HS-27A (cell line): ENCODE data around the gene TMEM135.
"Not testable (repeated sequence)": the region's sequence is repeated elsewhere in the genome, so short reads cannot be mapped to it uniquely, and the experiment has no call there.

Source experiments
- DNase-seq: peaks from one replicate; pipeline ENCODE4 v3.0.0-alpha.2; 2012; ENCODE audit warnings: low read depth, missing footprints

The TMEM135 gene

DNA sequence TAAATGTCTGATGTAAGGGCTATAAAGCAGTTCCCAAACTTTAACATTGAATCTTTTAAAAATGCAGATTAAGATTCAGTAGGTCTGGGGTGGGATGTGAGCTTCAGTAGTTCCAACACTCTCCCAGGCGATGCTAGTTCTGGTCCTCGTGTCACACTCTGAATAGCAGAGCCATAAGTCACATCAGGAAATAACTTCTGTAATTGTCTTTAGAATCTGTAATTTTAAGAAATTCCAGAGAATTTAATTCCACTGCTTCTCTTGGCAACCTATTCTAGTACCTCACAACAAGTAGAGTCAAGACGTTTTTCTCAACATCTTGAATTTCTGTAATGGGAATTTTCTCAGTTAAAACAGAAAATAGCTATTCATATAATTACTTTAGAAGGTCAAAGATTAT is 223.1 kb downstream of the TMEM135 start:
- DNase-seq = no peak

DNA sequence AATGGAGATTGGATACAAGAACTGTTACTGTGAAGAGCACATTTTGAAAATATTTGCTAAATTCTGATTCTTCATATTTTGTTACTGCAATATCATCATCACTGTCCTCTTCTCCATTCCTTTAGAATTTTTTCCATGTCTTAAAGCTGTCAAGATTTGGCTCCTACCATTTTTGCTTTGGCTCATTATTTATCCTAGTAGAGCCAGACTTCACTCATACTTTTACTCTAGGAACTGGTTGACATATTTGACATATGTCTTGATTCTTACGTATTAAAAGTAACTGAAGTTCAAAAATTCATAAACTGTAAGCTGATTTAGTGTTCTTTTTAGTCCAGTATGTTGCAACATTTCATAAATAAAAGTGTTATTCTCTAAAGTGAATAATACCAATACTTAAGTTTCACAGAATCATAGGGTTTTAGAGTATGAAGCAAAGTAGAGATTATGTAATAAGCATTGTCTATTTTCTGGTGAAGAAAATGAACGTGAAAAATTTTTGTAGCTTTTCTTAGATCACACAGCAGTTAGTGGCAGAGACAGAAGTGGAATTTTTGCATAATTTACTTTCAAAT is 225.6 kb downstream of the TMEM135 start:
- DNase-seq = no peak

DNA sequence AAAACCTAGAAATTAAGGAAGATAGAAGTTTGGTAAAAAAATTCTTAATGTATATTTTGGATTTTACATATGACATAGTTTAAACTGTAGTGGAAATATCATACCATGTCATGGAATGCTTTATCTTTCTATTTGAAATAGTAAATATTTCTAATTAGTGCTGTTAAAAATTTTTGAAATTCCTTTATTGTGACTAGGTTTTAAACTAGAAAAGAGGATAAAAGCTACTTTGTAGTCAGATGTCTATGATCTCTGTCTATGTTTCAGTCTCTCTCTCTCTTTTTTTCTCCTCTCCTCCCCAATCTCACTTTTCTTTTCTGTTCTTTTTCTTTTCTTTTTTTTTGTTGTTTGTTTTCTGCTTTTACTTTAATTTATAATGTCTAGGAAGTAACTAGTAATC is 226.2 kb downstream of the TMEM135 start:
- DNase-seq = no peak

DNA sequence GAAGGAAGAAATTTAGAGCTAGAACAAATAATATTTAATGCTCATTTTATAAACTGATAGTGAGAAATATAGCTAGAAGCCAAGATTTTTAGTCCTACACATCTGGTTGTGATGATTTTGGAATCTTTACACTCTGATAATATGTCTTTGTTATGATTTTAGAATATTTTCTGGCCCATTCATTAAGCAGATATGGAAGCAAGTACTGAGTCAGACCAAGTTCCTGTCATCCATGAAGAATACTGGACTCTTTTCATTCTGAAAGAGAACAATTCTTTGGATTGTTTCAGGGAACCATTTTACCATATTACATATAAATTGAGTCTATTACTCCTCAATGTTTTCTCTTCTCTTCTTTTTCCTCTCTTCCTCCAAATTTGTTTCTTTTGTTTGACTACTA is 227.4 kb downstream of the TMEM135 start:
- DNase-seq = no peak

DNA sequence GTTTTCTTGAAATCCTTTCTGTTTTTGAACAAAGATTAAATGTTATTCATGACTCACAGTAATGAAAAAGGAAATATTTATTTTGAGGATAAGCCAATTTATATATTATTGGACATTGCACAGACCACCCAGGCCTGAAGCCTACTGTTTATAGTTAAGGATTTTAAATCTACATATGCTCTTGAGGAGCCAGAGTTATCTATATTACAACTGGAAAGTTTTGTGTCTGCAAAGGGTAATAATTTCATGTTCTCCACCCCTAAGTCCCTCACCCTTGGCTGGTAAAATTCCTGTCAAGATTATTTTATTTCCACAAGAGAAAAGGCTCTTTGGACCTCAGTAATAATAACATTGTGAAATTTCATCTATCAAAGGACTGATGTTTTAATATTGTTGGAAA is 228.2 kb downstream of the TMEM135 start:
- no peak for DNase-seq

DNA sequence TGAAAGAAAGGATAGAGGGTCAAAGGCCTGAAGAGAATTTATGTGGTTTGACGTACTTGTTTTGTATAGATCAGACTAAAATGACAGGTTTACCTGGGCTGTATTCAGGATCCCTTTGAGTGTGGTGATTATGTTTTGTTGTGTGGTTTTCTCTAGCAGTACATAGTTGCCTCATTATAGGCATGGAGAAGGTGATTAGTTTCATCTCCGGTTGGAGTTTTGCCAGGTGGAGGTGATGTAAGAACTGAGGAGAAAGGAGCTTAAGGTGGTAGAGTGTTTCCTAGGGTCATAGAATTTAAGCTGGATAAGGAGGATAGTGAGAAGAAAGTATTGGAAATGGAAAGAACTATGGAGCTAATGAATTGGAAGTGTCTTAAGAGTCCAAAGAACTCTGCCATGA is 229.0 kb downstream of the TMEM135 start:
- no peak for DNase-seq

DNA sequence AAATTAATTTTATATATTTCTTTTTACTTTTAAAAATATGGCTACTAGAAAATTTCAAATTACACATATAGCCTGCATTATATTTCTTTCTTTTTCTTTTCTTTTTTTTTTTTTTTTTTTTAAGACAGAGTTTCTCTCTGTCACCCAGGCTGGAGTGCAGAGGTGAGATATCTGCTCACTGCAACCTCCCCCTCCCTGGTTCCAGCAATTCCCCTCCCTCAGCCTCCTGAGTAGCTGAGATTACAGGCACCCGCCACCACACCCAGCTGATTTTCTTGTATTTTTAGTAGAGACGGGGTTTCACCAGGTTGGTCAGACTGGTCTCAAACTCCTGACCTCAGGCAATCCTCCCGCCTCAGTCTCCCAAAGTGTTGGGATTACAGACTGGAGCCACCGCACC is 234.2 kb downstream of the TMEM135 start:
- DNase-seq = not testable (repeated sequence)

DNA sequence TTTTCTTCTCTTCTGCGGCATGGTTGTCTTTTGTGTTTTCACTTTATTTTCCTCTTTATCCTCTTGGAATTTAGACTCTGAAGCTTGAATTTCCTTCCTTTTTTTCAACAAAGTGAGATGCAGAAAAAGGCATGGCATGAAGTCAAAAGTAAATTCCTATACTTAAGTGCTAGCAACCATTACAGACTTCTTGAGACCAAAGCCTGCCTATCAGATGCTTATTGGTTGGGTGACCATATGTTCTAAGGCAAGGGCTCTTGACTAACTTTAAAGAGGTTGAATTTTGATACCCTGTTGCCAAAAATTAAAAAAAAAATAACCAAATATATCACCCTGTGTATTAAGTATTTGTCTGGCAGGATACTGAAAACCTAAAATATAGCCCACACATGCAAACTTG is 237.4 kb downstream of the TMEM135 start:
- no peak for DNase-seq

DNA sequence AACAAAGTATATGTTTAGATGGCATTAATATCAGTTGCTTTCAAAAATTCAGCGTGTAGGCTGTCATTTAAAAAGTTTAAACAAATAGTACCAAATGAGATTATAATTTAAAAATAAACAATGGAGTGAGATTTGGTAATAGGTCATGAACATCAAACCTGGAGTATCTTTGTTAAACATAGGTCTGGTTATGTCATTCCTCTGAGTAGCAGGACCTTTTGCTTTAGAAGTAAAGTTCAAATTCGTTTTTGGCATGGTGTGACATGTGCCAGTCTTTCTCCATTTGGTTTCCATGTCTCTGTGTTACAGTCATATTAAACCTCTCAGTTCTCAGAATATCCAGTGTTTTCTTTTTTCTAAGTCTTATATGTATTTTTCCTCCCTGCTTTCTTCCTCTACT is 242.4 kb downstream of the TMEM135 start:
- DNase-seq = no peak

DNA sequence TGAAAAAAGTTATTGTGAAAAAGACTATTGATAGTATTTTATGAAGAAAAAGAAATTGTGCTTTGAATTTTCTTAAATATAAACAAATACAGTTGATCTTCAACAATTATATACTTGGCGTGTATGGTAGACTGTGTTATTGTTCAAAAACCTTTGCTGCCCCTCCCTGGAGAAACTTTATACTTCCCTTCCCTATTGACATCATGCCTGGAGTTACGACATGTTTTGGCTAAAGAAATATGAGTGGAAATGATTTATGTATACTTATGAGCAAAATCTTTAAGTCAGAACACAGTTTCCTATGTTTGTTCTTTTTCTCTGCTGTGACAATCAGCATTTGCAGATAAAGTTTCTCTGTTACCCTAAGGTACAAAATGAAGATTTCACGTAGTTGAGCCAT is 243.8 kb downstream of the TMEM135 start:
- no peak for DNase-seq

DNA sequence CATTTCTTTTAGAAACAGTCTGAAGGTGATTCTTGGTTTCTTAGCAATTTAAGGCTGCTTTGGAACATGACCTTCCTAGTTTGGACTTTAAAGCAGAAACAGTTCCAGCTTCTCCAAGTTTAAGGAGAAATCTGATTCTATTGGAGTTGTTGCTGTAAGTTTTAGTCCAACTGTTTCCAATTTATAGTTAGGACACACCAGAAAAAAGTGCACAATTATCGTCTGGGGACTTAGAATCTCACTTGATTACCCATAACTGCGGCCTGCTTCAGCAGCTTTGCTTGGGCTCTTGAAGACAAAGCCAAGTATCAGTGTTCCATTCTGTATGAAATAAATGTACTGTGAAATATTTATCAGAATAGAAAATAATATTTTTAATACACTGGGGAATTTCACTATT is 246.6 kb downstream of the TMEM135 start:
- no peak for DNase-seq

DNA sequence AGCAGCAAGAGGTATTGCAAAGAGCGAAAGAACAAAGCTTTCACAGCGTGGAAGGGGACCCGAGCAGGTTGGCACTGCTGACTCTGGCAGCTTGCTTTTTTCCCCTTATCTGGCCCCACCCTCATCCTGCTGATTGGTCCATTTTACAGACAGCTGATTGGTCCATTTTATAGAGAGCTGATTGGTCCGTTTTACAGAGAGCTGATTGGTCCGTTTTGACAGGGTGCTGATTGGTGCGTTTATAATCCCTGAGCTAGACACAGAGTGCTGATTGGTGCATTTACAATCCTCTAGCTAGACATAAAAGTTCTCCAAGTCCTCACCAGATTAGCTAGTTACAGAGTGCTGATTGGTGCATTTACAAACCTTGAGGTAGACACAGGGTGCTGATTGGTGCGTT is 247.9 kb downstream of the TMEM135 start:
- DNase-seq = not testable (repeated sequence)

DNA sequence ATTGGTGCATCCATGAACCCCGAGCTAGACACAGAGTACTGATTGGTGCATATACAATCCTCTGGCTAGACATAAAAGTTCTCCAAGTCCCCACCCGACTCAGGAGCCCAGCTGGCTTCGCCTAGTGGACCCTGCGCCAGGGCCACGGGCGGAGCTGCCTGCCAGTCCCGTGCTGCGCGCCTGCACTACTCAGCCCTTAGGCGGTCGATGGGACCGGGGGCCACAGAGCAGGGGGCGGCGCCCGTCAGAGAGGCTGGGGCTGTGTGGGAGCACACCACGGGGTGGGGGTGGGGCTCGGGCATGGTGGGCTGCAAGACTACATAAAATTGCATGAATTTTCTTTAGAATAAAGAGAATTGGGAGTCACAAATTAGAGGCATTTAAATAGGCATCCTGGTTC is 248.6 kb downstream of the TMEM135 start:
- no peak for DNase-seq

DNA sequence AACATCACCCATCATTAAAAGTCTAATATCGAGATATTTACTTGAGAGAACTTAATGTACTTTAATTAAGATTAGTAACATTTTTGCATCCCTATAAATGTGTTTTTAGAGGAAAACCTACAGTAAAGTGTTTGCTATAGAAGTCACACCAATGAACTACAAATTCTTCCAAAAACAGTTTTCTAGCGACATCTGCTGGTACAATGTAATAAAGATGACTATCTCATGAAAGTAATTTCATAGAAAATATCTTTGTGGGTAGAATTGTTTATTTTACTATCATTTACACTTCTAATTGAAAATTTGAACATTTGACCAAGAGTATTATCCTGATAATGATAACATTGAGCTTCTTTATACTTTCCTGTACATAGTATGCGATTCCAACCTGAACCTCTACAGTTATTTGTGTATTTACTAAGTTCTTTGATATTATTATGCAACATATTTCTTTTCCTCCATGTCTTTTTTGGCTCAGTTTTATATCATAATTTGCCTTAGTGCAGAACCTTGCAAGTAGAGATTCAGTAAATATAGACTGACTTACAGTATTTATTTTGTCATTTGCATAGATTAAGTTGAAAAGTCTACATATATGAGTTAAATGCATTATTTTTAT is 252.7 kb downstream of the TMEM135 start:
- DNase-seq = no peak

DNA sequence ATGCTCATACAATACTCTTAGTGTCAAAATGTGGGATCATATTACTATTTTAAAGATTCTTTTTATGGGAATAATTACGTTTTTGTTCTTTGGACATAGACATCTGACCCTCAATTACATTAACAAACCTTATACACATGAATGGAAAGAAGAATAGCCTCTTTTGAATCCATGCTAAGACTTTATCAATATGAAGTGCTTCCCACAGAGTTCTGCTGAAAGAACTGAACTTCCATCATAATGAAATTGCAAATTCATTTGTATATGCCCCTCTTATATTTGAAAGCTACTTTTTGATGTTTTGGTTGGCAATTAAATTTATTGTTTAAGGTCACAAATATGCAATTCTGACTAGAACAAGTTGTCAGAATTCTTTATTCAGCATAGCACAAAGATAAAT is 254.9 kb downstream of the TMEM135 start:
- no peak for DNase-seq

DNA sequence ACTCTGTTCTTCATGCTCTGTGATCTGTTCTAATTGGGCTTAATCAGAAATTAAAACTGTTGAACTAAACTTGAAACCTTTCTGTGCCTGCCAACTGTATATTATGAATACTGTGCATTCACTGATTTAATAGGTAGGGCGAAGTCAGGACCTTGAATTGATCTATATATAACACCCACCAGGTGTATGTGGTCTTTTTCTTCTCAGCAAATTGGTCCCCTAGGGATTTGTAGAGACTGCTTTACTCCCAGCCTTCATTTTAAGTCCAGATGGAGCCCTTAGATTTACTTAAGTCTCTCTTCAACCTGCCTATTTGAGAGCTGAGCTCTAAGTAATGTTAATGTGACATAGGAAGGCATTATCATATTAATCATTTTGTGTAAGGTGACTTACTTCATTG is 257.5 kb downstream of the TMEM135 start:
- DNase-seq = no peak

DNA sequence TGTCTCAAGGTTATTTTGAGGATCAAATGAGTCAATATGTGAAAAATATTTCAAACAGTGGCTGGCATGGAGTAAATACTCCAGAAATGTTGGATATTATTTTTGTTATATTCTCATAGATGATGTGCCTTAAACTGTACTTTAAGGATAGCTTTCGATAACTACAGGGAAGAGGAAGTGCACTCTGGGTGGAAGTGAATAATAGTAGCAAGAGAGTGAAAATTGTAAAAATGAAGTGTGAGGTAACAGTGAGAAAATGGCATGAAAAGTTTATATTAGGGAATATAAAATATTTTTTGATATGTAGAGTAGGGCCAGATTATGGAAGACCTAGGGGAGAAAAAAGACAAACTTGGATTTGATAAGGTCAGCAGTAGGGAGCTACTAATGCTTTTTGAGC is 258.9 kb downstream of the TMEM135 start:
- DNase-seq = no peak

DNA sequence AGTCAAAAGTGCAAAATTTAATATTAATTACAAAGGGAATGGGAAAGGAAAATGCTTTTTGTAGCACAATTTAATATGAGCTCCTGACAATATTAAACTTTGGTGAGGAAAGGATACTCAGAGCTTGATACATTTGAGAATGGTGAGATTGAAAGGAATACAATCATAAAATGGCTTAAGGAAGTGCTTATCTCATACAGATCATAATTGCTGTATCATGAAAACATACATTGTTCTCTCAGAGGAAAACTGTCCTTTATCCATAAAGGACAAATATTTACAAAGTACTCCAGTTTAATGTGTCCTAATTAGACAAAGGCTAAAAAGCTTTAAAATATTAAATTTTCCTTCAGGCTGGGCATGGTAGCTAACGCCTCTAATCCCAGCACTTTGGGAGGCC is 260.4 kb downstream of the TMEM135 start:
- no peak for DNase-seq

DNA sequence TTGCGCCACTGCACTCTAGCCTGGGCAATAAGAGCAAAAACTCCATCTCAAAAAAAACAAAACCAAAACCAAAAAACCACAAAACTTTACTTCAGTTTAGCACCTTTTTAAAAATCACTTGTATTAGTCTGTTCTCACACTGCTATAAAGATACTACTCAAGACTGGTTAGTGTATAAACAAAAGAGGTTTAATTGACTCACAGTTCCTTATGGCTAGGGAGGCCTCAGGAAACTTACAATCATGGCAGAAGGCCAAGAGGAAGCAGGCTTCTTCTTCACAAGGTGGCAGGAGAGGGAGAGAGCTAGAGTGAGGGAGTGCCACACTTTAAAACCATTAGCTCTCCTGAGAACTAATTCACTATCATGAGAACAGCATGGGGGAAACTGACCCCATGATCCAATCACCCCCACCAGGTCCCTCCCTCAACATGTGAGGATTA is 261.3 kb downstream of the TMEM135 start:
- no peak for DNase-seq

DNA sequence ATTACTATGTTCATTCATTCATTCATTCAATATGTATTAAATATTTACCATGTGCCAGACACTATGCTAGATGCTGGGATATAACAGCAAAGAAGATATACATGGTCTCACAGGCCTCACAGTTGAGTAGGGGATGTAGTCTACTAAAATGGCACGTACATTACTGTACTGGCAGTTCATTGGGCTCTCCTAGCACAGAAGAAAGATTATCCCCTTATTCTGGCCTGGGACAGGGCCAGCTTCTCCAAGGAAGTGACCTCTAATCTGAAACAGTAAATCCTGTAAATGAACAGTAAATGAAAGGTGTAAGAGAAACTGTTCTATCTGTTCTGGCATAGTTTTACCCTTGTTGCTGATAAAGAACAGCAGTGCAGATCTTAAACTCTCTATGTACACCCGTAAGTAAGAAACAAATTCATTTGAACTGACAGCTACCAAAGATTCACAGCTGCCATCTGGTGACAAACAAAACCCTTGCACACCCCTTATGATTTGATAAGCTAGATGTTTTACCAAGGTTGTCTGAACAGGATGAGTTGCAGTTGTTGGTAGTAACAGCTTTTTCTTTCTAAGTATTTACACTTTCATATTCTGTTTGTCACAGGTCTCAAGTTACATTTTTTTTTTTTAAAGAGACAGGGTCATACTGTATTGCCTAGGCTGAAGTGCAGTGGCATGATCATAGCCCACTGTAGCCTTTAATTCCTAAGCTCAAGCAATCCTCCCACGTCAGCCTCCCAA is 263.1 kb downstream of the TMEM135 start:
- no peak for DNase-seq

DNA sequence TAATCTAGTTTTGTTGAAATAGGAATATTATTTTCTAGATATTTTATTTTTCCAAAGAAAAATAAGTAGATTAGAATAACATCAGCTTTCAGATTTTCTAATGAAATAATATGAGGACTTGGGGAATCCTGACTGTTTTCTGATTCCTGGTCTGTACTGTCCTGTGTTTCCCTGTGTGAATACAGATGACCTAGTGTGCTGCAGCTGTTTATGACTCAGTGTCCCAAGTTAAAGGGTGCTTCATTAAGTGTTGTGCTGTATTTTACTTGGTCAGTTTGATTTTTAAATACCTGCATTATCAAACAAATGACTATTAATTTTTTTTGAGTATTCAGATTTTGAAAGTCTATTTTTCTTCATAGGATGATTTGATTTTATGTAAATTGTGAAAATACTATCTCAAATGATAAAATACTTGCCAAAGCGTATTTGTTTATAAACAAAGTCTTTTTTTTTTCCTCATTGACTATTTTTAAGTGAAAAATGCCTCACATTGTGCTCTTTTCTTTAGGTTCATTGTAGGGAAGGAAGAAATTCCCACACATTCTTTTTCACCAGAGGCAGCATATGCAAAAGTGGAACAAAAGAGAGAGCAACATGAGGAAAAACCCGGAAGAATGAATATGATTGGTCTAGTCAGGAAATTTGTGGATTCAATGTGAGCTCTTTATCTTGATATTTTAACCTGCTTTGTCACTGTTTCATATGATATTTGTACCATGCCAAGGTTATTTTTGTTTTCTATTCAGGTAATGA is 264.2 kb downstream of the TMEM135 start:
- no peak for DNase-seq

DNA sequence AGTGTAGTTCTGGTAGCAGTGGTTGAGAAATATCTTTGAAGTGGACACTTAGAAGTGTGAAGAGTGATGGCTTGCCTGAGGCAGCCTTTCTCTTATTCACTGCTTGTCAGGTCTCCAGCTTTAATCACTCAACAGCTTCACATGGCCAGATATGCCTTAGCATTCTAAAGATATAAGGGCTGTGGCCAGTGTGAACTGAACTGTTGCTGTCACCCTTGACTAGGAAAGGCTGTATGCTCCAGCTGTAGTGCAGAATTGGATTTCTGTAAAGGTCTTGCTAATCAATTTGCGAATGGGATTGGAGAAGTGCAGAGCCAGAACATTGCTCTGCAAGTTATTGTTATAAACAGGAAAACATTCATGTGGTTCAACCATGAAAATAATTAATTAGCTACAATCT is 266.7 kb downstream of the TMEM135 start:
- no peak for DNase-seq

DNA sequence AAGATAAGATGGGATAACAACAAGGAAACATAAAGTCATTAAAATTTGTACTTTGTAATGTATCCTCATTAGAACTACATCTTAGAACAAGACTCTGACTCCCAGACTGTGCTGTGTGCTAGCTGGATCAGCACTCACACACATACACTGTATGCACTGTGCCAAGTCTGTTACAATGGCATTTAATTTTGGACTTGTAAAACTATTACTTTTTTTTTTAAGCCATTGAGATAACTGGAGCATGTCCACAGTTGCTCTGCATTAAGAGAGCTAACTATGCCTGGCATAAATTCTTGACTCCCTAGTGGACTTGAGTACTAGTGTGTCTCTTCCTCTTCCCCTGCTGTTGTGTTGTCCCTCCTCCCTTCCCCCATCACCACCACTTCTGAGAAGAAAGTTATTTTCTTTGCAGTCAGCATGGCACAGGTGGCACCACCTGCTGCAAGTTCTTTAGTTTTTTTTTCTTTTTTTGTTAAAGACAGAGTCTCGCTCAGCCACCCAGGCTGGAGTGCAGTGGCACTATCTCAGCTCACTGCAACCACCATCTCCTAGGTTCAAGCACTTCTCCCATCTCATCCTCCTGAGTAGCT is 268.6 kb downstream of the TMEM135 start:
- DNase-seq = no peak
